H1 (cell line): ENCODE results near the gene CEACAM7.

ENCODE experiments used
- CHD2 ChIP-seq: IDR thresholded peaks from 2 replicates; pipeline ENCODE4 v1.6.1; 2012; ENCODE audit warnings: low read length, improper control_type of control experiment
- CREB1 ChIP-seq: IDR thresholded peaks from 2 replicates; pipeline ENCODE4 v1.6.1; 2012; ENCODE audit warnings: inconsistent platforms
- EP300 ChIP-seq, 2 experiments: IDR thresholded peaks; 1 replicate in 1 of 2; 2 replicates in 1 of 2; pipeline ENCODE4 v1.6.1; 2011 to 2012; ENCODE audit warnings: low read depth in 2 of 2, low read length in 2 of 2, mild to moderate bottlenecking in 2 of 2, borderline replicate concordance in 1 of 2, inconsistent platforms in 1 of 2, moderate library complexity in 1 of 2
- EZH2 ChIP-seq: fragments of 200-600 bp; sonication (generic); IDR thresholded peaks from 2 replicates; pipeline ENCODE4 v1.7.1; 2012; ENCODE audit warnings: low read depth, mild to moderate bottlenecking, moderate library complexity, low read length, inconsistent platforms; ENCODE audit not compliant: severe bottlenecking
- FOSL1 ChIP-seq: IDR thresholded peaks from 2 replicates; pipeline ENCODE4 v1.6.1; 2011; ENCODE audit warnings: mild to moderate bottlenecking, low read depth, low read length, moderate library complexity; ENCODE audit not compliant: insufficient read depth
- KDM1A ChIP-seq: fragments of 200-600, 300-600 bp; sonication (generic); IDR thresholded peaks from 2 replicates; pipeline ENCODE4 v1.7.1; 2016; ENCODE audit warnings: mild to moderate bottlenecking, low read length, borderline replicate concordance
- NRF1 ChIP-seq: IDR thresholded peaks from 2 replicates; pipeline ENCODE4 v1.6.1; 2011; ENCODE audit warnings: mild to moderate bottlenecking, low read depth, low read length, improper control_type of control experiment
- POLR2A ChIP-seq, 2 experiments: IDR thresholded peaks; 1 replicate in 1 of 2; 2 replicates in 1 of 2; pipeline ENCODE4 v1.6.1; 2011; ENCODE audit warnings: low read depth in 2 of 2, low read length in 2 of 2, mild to moderate bottlenecking in 2 of 2; ENCODE audit errors: control extremely low read depth in 1 of 2
- SRF ChIP-seq: IDR thresholded peaks from 2 replicates; pipeline ENCODE4 v1.6.1; 2011; ENCODE audit warnings: mild to moderate bottlenecking, low read depth, low read length, moderate library complexity
- YY1 ChIP-seq: IDR thresholded peaks from 2 replicates; pipeline ENCODE4 v1.6.1; 2011; ENCODE audit warnings: low read depth, mild to moderate bottlenecking, low read length
- TF ChIP-seq, protein P1 (sequence below), 3 experiments: IDR thresholded peaks; 1 replicate in 2 of 3; 2 replicates in 1 of 3; pipeline versions ENCODE4 v1.5.1 to v1.6.1; 2011; ENCODE audit warnings: low read length in 3 of 3, mild to moderate bottlenecking in 3 of 3, inconsistent platforms in 2 of 3, low read depth in 1 of 3, moderate library complexity in 1 of 3; ENCODE audit not compliant: insufficient read depth in 1 of 3; ENCODE audit errors: control extremely low read depth in 1 of 3
- TF ChIP-seq, protein P2 (sequence below): fragments of 300-600 bp; sonication (generic); IDR thresholded peaks from 2 replicates; pipeline ENCODE4 v1.7.1; 2012; ENCODE audit warnings: low read length, moderate library complexity, mild to moderate bottlenecking, inconsistent platforms; ENCODE audit not compliant: insufficient replicate concordance

DNA sequence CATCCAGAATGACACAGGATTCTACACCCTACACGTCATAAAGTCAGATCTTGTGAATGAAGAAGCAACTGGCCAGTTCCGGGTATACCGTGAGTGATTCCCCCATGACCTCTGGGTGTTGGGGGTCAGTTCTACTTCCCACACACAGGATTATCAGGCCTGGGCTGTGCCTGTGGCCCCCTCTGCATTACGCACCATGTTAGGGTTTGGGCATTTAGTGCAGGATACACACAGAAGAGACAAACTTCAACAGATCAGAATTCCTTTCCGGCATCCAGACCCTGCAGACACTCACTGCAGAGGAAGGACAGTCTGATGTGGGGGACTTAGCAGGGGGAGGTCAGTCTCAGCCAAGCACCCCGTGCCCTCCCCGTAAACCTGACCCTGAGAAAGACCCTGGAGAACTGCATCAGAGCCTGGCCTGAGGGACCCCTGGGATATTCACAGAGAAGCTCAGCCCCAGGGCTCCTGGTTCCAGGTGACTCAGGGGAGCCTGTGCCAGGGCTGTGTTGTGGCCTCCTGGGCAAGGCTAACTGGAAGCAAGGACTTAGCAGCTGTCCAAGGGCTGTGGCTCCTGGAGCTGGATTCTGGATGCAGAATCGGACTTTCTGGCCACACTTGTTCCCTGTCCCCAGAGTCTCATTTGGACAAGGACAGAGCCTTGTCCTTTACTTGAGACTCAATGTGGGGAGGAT is 22.0 kb upstream of the CEACAM7 start:
- TF ChIP-seq, protein P1, sequence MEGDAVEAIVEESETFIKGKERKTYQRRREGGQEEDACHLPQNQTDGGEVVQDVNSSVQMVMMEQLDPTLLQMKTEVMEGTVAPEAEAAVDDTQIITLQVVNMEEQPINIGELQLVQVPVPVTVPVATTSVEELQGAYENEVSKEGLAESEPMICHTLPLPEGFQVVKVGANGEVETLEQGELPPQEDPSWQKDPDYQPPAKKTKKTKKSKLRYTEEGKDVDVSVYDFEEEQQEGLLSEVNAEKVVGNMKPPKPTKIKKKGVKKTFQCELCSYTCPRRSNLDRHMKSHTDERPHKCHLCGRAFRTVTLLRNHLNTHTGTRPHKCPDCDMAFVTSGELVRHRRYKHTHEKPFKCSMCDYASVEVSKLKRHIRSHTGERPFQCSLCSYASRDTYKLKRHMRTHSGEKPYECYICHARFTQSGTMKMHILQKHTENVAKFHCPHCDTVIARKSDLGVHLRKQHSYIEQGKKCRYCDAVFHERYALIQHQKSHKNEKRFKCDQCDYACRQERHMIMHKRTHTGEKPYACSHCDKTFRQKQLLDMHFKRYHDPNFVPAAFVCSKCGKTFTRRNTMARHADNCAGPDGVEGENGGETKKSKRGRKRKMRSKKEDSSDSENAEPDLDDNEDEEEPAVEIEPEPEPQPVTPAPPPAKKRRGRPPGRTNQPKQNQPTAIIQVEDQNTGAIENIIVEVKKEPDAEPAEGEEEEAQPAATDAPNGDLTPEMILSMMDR (IDR thresholded peaks at IDR 0.05; ENCODE audit: control extremely low read depth in 1 of 3, insufficient read depth in 1 of 3, low read depth in 1 of 3, low read length in 3 of 3) = no peak
- no peak for TF ChIP-seq POLR2A (IDR thresholded peaks at IDR 0.05; ENCODE audit: control extremely low read depth in 1 of 2, low read depth in 2 of 2, low read length in 2 of 2)
- TF ChIP-seq SRF = no peak
- TF ChIP-seq NRF1 = no peak
- TF ChIP-seq FOSL1 = no peak
- TF ChIP-seq, protein P2, sequence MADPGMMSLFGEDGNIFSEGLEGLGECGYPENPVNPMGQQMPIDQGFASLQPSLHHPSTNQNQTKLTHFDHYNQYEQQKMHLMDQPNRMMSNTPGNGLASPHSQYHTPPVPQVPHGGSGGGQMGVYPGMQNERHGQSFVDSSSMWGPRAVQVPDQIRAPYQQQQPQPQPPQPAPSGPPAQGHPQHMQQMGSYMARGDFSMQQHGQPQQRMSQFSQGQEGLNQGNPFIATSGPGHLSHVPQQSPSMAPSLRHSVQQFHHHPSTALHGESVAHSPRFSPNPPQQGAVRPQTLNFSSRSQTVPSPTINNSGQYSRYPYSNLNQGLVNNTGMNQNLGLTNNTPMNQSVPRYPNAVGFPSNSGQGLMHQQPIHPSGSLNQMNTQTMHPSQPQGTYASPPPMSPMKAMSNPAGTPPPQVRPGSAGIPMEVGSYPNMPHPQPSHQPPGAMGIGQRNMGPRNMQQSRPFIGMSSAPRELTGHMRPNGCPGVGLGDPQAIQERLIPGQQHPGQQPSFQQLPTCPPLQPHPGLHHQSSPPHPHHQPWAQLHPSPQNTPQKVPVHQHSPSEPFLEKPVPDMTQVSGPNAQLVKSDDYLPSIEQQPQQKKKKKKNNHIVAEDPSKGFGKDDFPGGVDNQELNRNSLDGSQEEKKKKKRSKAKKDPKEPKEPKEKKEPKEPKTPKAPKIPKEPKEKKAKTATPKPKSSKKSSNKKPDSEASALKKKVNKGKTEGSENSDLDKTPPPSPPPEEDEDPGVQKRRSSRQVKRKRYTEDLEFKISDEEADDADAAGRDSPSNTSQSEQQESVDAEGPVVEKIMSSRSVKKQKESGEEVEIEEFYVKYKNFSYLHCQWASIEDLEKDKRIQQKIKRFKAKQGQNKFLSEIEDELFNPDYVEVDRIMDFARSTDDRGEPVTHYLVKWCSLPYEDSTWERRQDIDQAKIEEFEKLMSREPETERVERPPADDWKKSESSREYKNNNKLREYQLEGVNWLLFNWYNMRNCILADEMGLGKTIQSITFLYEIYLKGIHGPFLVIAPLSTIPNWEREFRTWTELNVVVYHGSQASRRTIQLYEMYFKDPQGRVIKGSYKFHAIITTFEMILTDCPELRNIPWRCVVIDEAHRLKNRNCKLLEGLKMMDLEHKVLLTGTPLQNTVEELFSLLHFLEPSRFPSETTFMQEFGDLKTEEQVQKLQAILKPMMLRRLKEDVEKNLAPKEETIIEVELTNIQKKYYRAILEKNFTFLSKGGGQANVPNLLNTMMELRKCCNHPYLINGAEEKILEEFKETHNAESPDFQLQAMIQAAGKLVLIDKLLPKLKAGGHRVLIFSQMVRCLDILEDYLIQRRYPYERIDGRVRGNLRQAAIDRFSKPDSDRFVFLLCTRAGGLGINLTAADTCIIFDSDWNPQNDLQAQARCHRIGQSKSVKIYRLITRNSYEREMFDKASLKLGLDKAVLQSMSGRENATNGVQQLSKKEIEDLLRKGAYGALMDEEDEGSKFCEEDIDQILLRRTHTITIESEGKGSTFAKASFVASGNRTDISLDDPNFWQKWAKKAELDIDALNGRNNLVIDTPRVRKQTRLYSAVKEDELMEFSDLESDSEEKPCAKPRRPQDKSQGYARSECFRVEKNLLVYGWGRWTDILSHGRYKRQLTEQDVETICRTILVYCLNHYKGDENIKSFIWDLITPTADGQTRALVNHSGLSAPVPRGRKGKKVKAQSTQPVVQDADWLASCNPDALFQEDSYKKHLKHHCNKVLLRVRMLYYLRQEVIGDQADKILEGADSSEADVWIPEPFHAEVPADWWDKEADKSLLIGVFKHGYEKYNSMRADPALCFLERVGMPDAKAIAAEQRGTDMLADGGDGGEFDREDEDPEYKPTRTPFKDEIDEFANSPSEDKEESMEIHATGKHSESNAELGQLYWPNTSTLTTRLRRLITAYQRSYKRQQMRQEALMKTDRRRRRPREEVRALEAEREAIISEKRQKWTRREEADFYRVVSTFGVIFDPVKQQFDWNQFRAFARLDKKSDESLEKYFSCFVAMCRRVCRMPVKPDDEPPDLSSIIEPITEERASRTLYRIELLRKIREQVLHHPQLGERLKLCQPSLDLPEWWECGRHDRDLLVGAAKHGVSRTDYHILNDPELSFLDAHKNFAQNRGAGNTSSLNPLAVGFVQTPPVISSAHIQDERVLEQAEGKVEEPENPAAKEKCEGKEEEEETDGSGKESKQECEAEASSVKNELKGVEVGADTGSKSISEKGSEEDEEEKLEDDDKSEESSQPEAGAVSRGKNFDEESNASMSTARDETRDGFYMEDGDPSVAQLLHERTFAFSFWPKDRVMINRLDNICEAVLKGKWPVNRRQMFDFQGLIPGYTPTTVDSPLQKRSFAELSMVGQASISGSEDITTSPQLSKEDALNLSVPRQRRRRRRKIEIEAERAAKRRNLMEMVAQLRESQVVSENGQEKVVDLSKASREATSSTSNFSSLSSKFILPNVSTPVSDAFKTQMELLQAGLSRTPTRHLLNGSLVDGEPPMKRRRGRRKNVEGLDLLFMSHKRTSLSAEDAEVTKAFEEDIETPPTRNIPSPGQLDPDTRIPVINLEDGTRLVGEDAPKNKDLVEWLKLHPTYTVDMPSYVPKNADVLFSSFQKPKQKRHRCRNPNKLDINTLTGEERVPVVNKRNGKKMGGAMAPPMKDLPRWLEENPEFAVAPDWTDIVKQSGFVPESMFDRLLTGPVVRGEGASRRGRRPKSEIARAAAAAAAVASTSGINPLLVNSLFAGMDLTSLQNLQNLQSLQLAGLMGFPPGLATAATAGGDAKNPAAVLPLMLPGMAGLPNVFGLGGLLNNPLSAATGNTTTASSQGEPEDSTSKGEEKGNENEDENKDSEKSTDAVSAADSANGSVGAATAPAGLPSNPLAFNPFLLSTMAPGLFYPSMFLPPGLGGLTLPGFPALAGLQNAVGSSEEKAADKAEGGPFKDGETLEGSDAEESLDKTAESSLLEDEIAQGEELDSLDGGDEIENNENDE = no peak
- no peak for TF ChIP-seq EZH2
- TF ChIP-seq EP300 (IDR thresholded peaks at IDR 0.05; ENCODE audit: borderline replicate concordance in 1 of 2, low read depth in 2 of 2, low read length in 2 of 2) = no peak
- TF ChIP-seq CHD2 = no peak
- TF ChIP-seq KDM1A = no peak
- TF ChIP-seq CREB1 = no peak
- TF ChIP-seq YY1 = no peak
